HG03159 (cell line): ENCODE data around the gene POLR2H.

ENCODE experiments used
- ATAC-seq: cut with Tn5 transposase; IDR thresholded peaks from one replicate; pipeline ENCODE4 v1.9.1; 2021; ENCODE audit warnings: mild to moderate bottlenecking, moderate library complexity; ENCODE audit not compliant: unreplicated experiment

The POLR2H gene

DNA sequence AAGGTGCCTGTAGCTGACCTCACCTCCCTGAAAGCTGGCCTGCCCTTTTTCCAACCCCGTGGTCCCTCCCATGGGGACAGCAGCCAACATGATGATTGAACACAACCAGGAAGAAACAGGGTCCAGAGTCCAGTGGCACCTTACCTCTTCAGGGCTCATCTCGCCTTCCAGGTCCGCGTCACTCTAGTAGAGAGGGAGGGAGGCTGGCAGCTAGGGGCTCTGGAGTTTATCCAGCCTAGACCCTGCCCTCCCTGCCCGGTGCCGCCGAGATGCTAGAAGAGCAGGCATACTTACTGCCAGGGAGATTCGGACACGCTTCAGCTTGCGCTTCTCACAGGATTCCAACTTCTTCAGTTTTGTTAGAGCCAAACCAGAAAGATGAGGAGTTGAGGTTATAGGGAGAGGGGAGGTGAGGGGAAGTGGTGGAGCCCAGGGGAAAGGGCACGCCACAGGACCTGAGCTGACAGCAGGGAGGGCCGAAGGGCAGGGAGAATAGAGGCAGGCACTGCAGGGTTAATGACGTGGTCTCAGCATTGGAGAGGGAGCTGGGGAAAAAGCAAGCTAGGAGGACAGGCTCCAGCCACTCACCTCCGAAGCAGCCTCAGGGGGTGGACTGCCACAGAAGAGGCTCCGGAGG, 9.2 kb upstream of the POLR2H start:
- ATAC-seq = no peak

DNA sequence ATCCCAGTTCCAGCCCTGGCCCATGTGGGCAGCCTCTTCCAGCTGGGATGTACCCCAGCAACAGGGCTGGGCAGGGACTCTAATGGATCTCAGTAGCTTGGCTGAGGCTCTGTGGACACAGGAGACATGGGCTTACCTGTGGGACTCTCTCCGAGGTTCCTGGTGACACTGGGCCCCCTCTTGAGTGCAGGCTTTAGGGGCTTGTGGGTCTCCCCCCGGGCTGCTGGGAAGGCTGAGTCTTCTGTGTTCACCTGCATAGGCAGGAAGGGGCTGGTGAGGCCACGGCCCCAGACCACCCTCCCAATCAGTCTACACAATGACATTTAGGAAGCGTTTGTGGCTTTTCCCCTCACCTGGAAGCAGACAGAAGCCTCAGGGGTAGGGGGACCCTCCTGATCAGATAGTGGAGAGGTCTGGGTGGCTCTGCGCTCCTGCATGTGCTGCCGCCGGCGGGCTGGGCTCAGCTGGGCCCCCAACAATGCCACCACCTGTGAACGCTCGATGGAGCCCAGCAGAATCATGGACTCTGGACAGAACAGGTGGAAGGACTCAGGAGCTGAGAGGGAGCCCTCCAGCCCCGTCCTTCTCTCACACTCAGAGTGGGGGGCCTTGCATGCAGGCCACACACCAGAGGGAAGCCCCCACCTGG, 8.5 kb upstream of the POLR2H start:
- no peak for ATAC-seq

DNA sequence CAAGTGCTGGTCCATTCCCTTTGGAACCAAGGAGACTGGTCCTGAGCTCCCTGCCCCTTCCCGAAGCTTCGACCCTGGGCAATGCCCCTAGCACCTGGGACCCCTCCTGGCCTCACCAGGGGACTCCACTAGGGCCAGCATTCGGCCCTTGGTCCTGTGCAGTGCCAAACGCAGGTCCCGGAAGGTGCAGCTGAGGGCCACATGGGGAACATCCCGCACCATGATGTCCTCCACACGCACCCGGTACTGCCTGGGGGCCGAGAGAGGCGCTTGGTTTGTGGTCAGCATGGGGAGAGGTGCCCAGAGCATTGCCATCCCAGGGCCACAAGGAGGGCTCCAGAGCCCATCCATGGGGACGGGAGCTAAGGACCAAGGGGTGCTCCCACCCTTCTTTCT, 8.0 kb upstream of the POLR2H start:
- no peak for ATAC-seq

DNA sequence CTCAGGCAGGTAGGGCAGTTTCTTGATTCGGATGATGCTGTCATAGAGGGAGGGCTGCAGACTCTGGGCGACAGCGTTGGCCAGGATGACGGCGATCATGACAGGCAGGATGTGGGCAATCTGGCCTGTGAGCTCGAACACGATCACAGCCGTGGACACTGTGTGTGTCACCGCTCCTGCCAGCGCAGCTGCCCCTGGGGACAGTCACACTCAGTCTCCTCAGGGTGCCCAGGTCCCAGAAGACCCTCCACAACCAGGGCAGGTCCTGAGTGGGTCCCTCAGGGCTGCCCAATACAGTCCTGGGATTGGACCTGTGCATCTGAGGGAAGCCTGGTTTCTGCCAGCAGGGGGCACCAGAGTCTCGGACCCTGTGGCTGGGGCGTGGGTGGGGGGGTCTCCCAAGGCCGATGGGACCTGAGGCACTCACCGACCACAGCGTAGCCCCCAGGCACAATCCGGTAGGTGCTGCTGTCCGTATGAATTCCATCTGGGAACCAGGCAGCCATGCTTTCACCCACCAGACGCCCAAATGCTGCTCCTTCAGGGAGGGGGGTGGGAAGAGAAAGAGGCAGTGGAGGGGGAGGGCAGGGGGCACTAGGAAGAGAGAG, 7.3 kb upstream of the POLR2H start:
- peak; percentile 51 for ATAC-seq

DNA sequence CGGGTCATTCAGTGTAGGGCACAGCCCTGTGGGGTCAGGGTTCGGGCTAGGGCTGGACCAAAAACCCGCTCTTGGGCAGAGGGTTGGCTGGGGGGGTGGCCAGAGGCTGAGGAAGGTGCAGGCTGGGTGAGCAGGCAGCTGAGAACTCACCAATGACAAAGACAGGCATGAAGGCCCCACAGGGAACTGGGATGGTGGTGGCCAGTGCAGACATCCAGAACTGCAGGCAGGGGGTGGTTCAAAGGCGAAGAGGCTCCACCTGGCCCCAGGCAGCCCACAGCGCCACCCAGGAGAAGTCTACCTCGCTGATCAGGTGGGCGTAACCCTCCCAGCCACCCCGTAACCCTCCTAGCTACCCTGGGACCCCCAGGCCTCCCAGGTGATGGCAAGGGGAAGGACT, 6.8 kb upstream of the POLR2H start:
- no peak for ATAC-seq

DNA sequence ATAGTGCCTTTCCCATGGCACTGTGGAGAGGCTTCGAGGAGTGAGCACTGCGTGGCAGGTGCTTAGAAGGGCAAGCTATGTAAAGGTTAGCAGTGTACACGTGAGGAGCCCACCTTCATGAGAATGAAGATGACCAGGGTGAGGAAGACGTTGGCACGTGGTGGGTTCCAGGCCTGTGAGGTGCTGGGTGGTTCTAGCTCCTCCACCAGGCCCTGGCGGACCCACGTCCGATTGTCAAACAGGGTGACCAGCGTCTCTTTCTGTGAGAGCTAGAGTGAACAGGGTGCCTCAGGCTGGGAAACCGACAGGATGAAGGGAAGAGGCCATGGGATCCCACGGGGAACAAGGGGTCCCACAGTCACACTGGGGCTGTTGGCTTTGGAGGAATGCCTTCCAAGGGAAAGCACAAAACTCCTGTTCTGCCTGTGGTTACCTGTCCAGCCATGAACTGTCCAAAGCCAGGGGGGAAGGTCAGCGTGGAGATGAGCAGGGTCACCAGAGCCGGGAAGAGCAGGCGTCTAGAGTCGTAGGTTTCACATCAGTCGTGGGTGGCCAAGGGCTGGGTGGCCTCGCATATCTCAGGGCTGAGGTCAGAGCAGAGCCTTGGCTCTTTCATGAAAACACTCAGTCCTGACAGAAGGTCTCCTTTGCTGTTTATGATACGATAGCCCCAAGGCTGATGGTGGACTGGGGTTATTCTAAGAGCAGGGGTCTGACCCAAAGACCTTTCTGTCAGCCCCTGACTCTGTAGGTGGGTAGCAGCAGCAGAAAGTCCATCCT, 6.1 kb upstream of the POLR2H start:
- no peak for ATAC-seq

DNA sequence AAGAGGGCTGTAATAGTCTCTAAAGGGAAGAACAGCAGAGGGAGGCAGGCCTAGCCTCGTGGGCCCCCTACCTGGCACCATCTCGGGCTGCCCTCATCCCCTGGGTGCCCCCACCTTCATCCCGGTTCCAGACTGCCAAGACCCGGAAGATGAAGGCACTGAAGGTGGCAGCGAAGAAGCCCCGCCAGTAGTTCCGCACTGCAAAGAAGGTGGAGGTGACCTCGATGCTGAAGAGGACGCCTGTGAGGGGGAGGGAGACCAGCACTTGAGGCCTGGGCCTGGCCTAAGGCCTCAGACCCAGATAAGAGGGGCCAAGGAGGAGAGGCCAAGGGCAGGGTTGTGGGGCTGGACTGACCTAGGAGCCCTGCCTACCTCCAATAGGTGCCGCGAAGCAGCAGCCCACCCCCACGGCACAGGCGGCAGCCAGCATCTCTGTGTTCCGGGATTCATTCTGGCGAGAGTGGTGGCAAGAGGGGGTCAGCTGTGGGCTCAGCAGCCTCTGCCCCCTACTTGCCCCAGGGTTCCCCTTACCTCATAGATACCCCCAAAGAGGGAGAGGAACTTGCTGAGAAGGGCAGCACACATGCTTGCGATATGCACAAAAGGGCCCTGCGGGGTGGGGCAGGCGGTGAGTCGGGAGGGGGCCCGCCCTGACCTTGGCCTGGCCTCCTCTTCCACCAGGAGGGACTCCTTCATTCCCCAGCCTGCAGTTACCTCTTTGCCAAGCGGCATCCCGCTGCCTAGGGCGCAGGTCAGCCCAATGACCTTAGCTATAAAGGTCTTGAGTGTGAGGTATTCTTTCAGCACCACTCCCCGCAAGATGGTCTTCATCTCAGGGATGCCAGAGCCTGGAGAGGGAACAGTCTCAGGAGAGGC, 4.0 kb upstream of the POLR2H start:
- ATAC-seq = no peak

DNA sequence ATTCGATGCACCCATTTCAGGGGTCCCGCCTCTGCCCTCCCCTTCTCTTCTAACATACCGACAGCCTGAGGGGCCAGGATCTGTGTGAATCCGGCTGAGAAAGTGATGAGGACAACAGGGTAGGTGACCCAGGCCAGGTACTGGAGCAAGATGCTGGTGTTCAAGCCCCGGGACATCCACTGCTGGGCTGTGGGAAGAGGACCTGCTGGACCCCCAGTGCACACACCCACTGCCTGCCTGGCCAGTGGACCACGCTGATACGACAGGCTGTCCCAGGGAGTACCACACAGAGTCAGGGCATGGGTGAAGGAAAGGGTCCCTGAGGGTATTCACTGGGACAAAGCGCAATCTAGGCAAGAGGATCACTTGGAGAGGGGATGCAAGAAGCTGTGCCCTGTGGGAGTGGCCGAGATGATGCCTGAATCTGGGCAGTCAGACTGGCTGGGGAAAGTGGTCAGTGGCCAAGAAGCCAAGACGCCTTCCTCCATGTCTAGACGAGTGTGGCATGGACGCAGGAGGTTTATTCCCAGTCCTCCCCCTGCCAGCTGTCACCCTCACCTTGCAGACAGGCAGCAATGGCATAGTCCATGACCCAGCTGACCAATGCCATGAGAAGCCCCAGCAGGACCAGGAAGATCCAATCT, 3.3 kb upstream of the POLR2H start:
- no peak for ATAC-seq

DNA sequence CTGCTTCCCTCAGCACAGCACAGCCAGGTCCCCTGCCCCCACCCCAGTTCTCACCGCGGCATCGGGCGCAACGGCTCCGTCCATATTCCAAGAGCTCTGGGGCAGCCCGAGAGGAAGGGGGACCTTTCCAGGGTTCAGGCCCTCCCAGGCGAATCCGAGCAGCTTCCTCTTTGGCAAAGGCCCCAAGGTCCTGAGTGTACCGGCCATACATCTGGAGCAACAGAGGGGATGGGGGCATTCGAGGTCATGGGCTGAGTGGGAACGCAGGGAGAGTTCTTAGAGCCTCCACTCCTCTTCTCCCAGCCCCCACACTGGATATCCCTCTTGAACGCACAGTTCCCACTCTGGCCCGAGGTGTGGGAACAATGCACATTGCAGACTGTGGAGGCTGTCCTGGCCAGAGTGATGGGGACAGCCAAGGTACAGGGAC, 2.6 kb upstream of the POLR2H start:
- ATAC-seq = no peak

DNA sequence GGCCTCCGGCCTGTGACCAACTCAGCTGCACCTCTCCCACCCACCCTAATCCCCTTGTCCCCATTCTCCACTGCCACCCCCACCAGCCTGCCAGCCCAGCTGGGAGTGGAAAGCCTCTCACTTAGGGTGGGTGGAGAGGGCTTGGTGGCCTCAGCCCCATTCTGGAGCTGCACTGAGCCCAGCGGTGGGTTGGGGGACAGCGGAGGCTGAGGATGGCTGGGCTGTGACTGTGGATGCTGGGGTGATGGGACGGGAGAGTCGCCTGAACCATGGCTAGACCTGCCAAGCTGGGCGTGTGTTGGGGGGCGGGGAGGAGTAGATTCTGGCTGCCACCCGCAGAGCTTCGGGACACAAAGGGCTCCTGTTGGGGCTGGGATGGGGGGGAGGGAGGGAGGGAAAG, 1.9 kb upstream of the POLR2H start:
- ATAC-seq = no peak

DNA sequence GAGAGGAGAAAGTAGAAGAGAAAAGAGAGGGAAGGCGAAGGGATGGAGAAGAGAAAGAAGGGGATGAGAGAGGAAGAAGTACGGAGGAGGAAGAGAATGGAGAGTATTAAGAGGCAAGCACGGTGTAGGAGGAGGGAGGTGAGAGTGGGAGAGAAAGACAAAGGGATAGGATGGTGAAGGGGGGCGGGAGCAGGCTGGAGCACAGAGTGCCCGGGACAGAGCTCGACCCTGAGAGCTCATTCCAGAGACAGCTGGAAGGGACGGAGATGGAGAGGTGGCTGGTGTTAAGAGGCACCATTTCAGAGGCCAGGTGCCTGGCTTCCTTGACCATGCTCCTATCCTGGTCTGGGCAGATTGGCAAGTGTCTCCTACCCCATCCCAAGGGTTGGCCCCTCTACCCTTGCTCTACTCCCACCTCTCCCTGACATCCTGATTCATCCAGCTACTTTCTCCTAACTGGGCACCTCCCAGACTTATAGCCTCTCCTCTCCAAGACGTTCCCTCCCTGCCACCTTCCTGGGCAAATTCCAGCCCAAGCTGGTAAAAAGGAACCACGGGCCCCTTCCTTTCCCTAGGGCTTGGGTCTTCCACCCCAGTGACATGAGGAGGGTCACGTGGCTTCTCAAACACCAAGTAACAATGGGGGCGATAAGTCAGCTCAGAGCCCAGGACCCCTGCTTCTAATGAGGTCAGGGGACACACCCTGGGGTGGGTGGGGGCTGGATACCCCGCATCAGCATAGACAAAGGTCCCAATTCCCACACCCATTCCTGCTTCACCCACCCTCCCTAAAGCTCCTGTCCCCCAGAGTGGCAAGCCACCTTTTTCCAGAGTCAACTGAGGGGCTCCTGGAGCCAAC, 1.2 kb upstream of the POLR2H start:
- no peak for ATAC-seq

DNA sequence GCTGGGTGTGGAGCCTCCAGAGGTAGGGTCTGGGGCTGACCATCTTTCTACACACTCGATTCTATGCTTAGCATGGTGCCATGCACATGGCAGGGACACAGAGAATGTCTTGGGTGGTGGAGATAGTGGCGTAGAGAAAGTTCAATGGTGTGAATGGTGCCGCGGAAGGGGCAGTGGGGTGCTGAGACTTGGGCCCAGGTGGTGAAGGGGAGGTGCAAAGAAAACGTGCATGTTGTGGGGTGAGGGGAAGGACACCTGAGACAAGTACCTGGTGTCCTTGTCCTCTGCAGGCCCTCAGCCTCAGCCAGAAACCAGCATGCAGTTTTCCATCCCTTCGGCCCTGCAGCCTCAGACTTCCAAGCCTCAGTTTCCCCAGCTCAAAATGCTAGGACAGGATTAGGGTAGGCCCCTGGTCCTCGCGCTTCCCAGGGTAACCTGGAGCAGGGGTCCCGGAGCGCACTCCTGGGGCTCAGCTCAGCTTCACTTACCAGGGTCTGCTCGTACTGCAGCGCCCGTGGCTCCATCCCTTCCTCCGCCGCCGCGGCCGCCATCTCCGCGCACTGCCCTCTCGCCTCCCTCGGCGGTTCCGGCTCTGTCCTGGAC, 480 bp upstream of the POLR2H start:
- ATAC-seq = no peak

DNA sequence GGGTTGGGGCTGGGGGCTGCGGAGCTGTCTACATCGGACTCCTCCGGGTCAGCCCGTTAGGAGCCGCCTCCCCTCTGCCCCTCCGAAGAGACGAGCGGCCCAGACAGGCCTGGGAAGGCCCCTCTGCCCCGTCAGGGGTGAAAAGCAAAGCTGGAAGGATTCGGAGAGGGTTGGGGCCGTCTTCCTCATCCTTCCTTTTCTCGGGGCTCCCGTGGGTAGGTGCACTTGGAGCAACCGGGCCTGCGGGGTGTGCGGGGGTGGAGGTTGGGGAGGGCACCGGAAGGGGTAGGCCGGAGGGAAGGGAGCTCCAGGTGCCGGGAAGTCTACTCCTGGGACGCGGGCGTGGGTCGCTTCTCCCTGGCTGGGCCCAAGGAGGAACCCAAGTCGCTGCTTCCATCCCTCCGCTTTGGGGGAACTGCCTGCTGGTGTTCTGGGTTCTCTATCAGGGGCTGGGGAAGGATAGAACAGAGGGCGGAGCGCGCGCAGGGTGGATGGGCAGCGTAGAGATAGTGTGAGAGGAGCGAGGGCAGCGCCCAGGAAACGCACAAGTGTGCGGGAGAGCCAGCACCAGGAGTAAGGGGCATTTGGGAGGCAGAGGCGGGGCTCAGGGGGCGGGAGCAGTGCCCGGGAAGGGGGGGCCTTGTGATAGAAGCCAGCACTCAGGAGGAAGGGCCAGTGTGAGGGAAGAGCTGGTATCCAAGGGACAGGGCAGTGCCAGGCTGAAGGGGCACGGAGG, 590 bp downstream of the POLR2H start:
- ATAC-seq = no peak

DNA sequence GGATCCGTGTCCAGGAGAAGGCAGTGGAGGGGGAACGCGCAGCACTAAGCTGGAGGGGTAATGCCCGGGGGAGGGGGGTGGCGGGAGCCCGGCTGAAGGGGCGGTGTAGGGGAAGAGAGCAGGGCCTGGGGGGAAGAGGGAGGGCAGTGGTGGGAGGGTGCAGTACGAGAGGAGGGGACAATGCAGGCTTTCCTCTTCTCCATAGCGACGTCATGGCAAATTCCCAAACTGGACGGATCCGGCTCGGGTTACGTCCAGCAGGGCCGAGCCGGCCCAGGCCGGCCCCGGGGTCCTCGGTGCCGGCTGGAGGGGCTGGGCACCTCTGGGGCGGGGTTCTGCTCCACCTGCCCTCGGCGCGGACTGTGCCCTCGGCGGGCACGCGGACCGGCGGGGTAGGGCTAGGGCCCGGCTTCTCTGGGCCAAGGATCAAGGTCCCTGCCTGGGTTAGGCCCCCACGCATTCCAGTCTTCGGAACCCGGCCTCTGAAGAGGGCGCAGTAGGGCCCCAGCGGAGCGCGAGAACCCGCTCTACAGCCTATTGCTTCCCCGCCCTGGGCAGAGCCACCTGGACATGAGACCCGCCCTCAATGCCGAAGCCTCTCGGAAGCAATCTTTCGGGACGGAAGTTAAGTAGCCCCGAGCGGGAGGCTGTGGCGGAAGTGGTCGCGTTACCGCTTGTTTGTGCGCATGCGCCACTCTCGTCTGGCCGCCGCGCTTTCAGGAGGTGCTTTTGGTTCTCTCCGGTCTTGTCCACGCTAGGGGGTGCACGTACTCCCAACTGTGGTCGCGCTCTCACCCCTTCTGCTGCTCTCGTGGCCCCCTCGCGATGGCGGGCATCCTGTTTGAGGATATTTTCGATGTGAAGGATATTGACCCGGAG, 1.4 kb downstream of the POLR2H start:
- peak; percentile 90 for ATAC-seq

DNA sequence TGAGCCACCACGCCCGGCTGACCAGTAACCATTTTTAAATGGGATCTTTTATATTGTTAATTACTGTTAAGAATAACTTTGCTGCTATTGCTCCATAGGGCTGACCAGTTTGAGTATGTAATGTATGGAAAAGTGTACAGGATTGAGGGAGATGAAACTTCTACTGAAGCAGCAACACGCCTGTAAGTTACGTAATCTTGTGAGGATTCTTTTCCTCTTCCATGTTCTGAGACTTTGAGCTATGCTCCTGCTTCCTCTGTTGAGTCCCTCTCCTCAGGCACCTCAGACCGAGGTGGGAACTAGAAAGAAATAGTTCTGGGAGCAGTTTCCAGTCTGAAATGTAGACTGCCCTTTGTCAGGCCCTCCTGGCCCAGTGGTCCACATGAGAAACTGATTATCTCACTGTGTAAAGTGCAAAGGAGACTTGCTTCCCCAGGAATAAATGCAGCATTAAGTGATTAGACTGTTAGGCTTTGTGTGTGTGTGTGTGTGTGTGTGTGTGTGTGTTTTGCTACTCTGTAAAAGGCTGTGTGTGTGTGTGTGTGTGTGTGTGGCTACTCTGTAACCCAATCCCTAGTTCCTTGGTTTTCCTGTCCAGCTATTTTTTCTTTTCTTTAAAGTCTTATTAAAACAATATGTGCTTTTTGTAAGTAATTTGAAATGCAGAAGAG, 5.2 kb downstream of the POLR2H start:
- no peak for ATAC-seq

DNA sequence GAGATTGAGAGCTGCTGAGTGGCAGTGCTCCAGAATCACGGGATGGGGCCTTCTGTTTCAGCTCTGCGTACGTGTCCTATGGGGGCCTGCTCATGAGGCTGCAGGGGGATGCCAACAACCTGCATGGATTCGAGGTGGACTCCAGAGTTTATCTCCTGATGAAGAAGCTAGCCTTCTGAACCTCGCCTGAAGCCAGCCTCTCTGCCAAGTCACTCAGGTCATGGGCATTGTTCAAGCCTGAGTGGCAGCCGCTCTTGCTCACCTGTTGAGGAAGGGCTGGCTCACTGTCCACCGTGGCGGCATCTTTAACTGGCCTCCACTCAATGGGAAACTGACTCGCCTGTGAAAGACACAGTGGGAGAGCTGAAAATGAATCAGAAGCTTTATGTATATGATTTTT, 6.6 kb downstream of the POLR2H start:
- ATAC-seq = no peak
